Germinal center (tissue), 1 donor: ENCODE measurements around the gene TMEM107.
A peak's percentile ranks its signal among the peaks of the same experiment; 100 is the strongest.
"Not testable (repeated sequence)": the region's sequence is repeated elsewhere in the genome, so short reads cannot be mapped to it uniquely, and the experiment has no call there.

Experiments
- DNase-seq: peaks from one replicate; pipeline ENCODE4 v3.0.0; 2012; ENCODE audit warnings: mixed read lengths, low spot score

The TMEM107 gene

DNA sequence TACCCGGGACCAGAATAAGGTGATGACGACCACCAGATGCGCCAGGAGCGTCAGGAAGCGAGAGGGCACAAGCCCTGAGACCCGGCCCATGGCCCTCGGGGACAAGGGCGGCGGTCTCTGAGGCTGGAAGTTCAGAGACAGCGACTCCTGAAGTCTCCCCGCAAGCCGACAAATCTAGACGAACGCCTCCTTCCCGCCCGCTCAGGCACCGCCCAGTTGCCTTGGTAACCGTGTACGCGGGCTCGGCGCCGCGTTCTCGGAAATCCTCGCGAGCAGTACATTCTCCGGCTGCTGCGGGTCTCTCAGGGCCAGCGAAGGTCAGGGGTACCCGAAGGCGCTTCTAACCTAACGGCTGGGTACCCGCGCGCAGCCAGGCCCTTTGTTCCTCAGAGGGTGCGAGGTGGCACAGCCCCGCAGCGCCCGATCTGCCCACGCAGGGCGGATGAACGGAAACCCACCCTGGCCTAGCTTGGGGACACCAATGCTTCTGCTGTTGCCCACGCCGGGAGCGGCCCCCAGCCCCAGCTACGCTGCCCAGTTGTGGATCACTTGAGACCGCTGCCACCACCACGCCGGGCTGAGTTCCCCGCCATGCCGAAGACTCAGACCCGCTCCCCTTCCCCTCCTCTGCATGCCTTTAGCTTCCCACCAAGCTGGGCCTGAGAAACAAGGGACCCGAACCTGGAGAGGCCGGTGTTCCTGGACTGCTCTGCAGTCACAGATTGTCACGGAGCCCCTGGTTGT is at the start of gene TMEM107:
Gene TMEM107, minus strand, starts transcription at position 184 of the 744 bp plus-strand sequence. Its CDS starts 94 bp downstream, at position 90.
- DNase-seq = peak; percentile 79

DNA sequence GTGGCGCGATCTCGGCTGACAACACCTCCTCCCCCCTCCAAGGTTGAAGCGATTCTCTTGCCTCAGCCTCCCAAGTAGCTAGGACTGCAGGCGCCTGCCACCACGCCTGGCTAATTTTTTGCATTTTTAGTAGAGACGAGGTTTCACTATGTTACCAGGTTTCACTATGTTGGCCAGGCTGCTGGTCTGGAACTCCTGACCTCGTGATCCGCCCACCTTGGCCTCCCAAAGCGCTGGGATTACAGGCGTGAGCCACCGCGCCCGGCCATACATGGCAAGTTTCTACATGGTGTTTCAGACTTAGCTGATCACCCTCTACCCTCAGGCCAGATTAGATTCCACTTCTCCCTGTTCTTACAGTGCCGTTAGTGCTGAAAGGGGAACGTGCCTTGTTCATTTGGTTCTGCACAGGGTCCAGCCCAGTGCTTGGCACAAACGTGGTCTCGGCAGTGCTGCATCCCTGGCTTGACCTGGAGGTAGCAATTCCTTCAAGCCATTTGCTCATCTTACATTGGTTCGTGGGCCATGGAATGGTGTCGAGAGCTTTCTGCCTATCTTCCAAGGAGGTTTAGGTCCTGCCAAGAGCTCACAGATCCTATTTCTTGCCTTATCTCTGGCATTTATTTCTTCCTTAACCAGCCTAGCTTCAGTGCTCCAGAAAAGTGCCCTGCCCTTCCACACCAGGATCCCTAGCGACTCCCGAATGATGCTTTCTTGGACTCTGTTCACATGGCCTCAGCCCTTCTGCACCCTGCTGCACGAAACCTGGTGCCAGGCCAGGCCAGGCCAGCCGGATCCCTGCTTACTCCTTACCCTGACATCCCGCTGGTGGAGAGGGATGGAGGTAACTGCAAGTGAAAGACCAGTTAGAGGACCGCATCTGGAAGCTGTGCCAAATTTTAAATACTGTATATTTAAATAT is 49.0 kb upstream of the TMEM107 start:
- no peak for DNase-seq

GRCh38 chr17:8223356-8224126 is 47.4 kb upstream of the TMEM107 start:
- peak; percentile 42 for DNase-seq

GRCh38 chr17:8222630-8223355 is 46.6 kb upstream of the TMEM107 start:
- DNase-seq = peak; percentile 79

- peak; percentile 62 for DNase-seq
These were observed 46.1 kb upstream of the TMEM107 start for GRCh38 chr17:8222380-8222629.

- DNase-seq = peak; percentile 71
These were observed 45.6 kb upstream of the TMEM107 start for GRCh38 chr17:8221663-8222379.

- DNase-seq = peak; percentile 63
These were observed 44.8 kb upstream of the TMEM107 start for GRCh38 chr17:8220783-8221662.

GRCh38 chr17:8214000-8214399 is 37.8 kb upstream of the TMEM107 start:
- not testable (repeated sequence) for DNase-seq

- no peak for DNase-seq
These were observed 36.4 kb upstream of the TMEM107 start for GRCh38 chr17:8212312-8213180.

DNA sequence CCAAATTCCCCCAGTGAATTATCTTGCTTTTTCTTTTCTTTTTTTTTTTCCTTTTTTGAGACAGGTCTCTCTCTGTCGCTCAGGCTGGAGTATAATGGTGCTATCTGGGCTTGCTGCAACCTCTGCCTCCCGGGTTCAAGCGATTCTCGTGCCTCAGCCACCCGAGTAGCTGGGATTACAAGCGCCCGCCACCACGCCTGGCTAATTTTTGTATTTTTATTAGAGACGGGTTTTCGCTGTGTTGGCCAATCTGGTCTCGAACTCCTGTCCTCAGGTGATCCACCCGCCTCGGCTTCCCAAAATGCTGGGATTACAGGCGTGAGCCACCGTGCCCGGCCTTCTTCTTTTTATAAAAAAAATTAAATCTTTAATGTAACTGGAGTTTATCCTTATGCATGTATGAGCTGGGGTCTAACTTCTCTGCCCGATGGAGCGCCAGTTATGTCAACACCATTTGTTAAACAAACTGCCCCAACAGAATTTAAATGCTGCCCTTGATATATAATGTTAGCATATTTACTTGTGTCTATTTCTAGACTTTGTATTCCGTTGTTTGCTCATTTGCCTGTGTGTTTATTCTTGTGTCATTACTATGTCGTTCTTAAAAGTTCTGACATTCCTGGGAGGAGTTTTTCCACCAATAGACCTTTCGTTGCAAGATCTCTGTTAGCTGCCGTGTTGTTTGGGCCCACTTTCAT is 34.7 kb upstream of the TMEM107 start:
- no peak for DNase-seq

DNA sequence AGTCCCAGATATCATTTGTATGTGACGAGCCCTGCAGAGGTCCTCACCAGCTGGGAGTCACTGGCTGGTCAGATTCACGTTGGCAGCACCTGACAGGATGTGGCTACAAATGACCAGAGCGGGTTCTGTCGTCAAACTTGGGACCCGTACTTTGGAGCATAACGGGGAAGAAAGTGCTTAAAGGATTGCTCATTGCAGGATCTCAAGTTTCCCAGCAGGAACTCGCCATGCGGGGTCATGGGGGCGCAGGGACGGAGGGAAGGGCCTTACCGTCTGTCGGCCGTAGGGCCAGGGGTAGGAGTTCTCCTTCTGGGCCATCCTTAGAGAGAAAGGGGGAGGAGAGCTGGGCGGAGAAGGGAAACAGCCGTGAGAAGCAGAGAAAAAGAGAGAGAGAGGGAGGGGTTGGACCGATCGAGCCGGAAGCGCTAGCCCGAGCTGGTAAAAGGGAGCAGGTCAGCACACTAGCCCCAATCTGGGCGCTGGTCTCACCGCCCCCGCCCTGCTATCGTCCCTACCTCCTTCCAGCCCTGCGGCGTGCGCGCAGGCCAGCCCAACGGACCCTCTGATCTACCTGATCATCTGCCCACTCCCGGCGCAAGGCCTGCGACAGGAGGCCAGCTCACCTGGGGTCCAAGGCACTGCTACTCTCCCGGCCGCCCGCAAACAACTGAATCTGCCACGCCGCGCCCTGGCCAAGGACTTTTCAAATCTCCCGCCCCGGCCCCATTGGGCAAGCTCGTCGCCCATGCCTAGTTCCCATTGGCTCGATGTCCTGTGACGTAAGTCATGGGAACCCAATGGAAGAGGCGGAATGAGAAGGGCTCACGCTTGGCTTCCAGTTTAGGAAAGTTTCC is 34.0 kb upstream of the TMEM107 start, which contains the start of gene AURKB:
Gene AURKB, minus strand, starts transcription at position 669 of the 854 bp plus-strand sequence. Its CDS starts 351 bp downstream, at position 318.
- DNase-seq = peak; percentile 95

GRCh38 chr17:8206536-8206935 is 30.4 kb upstream of the TMEM107 start:
- no peak for DNase-seq

- DNase-seq = no peak
These were observed 28.8 kb upstream of the TMEM107 start for GRCh38 chr17:8204761-8205555.

GRCh38 chr17:8192070-8192815 is 16.1 kb upstream of the TMEM107 start:
- DNase-seq = peak; percentile 83

DNA sequence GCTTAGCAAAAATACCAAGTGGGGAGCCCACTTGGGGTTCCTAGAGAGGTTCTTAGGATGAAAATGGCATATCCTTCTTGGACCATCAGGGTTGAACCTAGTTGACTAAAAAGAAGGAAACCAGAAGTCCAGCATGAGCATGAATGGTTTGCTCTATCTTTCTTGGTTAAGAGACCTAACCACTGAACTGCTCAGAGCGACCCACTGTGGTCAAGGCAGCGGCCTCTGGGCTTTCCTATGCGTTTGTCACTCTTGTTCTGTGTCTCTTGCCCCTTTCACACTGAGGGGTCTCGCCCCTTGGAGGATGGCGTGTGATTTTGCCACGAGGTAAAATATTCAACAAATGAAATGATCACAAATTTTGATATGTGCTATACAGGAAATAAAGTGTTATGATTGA is 14.3 kb upstream of the TMEM107 start:
- DNase-seq = no peak
